Natural killer cell treated with Interleukin-12 subunit alpha and Interleukin-12 subunit beta and Interleukin-15 and Interleukin-18, amount 100 ng/mL, for 72 hours (primary cell): ENCODE results near the gene HDDC2. TPM values are rescaled to one million over a fixed set of nuclear protein-coding genes. Genes with fewer than 3 reads are reported as not detected.

Experiments
- ATAC-seq, 2 donors: fragments of 150-1000 bp; cut with Tn5 transposase in 1 of 2; sonication (Bioruptor Pico), chemical (Tn5 transposase) in 1 of 2; 2 replicates each; pipeline ENCODE4 v1.10.0; 2021
- DNase-seq: peaks from one replicate; pipeline ENCODE4 v3.0.0; 2022; ENCODE audit warnings: low spot score
- H3K27ac Mint-ChIP-seq, 2 donors: 1 replicate in 1 of 2; 2 replicates in 1 of 2; pipeline ENCODE4 v1.8.0; 2022; ENCODE audit warnings: mixed read lengths in 2 of 2, mild to moderate bottlenecking in 1 of 2, moderate library complexity in 1 of 2
- H3K27me3 Mint-ChIP-seq, 2 donors: 1 replicate in 1 of 2; 2 replicates in 1 of 2; pipeline ENCODE4 v1.8.0; 2022; ENCODE audit warnings: mixed read lengths in 2 of 2
- H3K36me3 Mint-ChIP-seq: one replicate; pipeline ENCODE4 v1.8.0; 2022; ENCODE audit warnings: mixed read lengths
- H3K4me1 Mint-ChIP-seq, 2 donors: 1 replicate in 1 of 2; 2 replicates in 1 of 2; pipeline ENCODE4 v1.8.0; 2022; ENCODE audit warnings: low read depth in 2 of 2, mixed read lengths in 2 of 2, mild to moderate bottlenecking in 1 of 2
- H3K4me3 Mint-ChIP-seq: one replicate; pipeline ENCODE4 v1.8.0; 2022; ENCODE audit warnings: mixed read lengths
- H3K9me3 Mint-ChIP-seq: 2 replicates; pipeline ENCODE4 v1.8.0; 2022; ENCODE audit warnings: mixed read lengths
- total RNA-seq, 2 donors: library from RNA; stranded (reverse); gene quantifications; one replicate each; pipeline ENCODE4 v1.2.3, GENCODE V29; 2022

HDDC2 gene
- total RNA-seq, 2 donors from 2014 or later = 36.8 to 44.0 TPM

DNA sequence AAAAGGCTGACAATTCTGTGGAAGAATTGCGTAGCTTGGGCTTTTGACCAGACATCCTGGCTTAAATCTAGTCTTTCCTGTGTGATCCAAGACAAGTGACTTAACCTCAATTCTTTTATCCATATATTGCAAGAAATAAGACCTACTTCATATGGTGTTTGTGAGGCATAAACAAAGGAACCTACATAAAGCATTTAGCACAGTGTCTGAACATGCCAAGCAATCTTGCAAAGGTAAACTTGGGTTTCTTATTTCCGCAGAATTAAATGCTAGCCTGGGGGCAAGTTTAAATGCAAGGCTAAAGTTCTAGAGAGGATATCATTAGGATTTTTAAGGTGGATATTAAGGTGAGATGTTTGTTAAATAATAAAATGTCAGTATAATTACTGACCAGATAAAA lies 47.9 kb downstream of the HDDC2 start:
- no peaks in the 10 kb centered on the region for H3K9me3 Mint-ChIP-seq
- DNase-seq (no peak), ATAC-seq (no peak)
- no peaks in the 10 kb centered on the region for H3K36me3 Mint-ChIP-seq
- H3K4me1 Mint-ChIP-seq = peaks cover 0 to 4% of the 10 kb centered on the region in 2 donors
- H3K4me3 Mint-ChIP-seq = no peak overlapping the region
- no peak overlapping the region for H3K27ac Mint-ChIP-seq
- H3K27me3 Mint-ChIP-seq = no peaks in the 10 kb centered on the region

- H3K27me3 Mint-ChIP-seq = peaks cover 3 to 4% of the 10 kb centered on the region in 2 donors
- no peaks in the 10 kb centered on the region for H3K9me3 Mint-ChIP-seq
- no peak for ATAC-seq
- H3K27ac Mint-ChIP-seq = no peak overlapping the region
- DNase-seq = no peak
- H3K36me3 Mint-ChIP-seq = no peaks in the 10 kb centered on the region
- peaks cover 0 to 4% of the 10 kb centered on the region in 2 donors for H3K4me1 Mint-ChIP-seq
- no peak overlapping the region for H3K4me3 Mint-ChIP-seq
Measured at GRCh38 chr6:125252891-125253290, 48.9 kb downstream of the HDDC2 start.

DNA sequence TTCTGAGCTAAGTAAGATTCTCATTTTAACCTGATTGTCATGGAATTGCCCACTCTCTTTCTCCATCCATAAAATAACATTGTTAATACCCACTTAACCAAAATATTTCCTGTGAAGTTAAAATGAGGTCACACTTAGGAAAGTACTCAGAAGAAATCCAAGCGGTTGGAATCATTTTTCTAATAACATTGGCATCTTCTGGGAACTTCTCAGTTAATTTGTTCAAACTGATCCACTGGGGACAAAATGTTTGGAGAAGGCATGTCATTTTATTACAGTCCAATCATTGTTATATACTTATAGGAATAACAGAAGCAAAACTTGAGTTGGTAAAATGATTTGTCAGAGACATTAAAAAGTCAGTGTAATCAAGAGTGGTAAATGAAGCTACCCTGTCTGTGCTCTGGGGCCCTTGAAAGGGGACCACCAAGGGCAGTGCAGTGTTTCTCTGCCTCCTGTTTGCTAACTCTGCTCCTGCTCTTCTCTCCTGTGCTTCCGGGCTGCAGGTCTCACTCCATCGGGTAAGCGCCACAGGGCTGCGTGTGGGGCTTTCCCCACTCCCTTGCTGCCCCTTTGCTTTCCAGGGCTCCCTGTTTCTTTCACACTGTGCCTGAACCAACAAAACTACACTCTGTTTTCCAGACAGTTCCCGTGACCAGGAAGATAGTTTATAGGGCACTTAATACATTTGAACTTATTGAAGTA lies 50.1 kb downstream of the HDDC2 start:
- no peak overlapping the region for H3K4me3 Mint-ChIP-seq
- H3K36me3 Mint-ChIP-seq = no peaks in the 10 kb centered on the region
- H3K27ac Mint-ChIP-seq = peak overlapping the region in 1 of 2 donors; percentile 61
- DNase-seq (no peak), ATAC-seq (peak in 1 of 2 donors; percentile 43)
- peaks cover 0 to 4% of the 10 kb centered on the region in 2 donors for H3K4me1 Mint-ChIP-seq
- H3K27me3 Mint-ChIP-seq = peaks cover 5 to 12% of the 10 kb centered on the region in 2 donors
- H3K9me3 Mint-ChIP-seq = no peaks in the 10 kb centered on the region

DNA sequence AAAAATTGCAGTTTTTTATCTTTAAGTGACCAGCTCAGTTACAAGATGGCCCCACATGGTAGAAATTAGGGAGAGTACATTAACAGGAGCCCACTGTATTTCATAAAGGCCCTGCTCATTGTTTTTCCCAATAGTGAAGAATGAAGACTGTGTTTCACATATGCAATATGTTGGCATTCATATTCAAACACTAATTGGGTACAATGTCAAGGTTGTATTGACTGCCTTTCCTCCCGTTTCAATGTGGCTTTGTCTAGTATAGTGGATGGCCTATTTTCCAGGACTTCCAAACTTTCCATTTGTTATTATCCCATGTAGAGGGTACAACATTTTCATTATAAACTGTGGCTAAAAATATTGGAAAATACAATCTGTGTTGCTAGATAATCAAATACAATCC lies 51.3 kb downstream of the HDDC2 start:
- DNase-seq (no peak), ATAC-seq (no peak)
- Mint-ChIP-seq H3K4me3 (no peak overlapping the region), H3K9me3 (no peaks in the 10 kb centered on the region), H3K27ac (no peak overlapping the region), H3K4me1 (peaks cover 0 to 4% of the 10 kb centered on the region in 2 donors), H3K27me3 (peaks cover 5 to 12% of the 10 kb centered on the region in 2 donors), H3K36me3 (no peaks in the 10 kb centered on the region)

- H3K9me3 Mint-ChIP-seq = peaks cover 5% of the 10 kb centered on the region
- peaks cover 3% of the 10 kb centered on the region for H3K36me3 Mint-ChIP-seq
- H3K27ac Mint-ChIP-seq = no peak overlapping the region
- no peak overlapping the region for H3K4me3 Mint-ChIP-seq
- ATAC-seq (no peak), DNase-seq (no peak)
- H3K27me3 Mint-ChIP-seq = peaks cover 5 to 12% of the 10 kb centered on the region in 2 donors
- peaks cover 0 to 4% of the 10 kb centered on the region in 2 donors for H3K4me1 Mint-ChIP-seq
Measured at GRCh38 chr6:125248136-125248535, 53.6 kb downstream of the HDDC2 start.

DNA sequence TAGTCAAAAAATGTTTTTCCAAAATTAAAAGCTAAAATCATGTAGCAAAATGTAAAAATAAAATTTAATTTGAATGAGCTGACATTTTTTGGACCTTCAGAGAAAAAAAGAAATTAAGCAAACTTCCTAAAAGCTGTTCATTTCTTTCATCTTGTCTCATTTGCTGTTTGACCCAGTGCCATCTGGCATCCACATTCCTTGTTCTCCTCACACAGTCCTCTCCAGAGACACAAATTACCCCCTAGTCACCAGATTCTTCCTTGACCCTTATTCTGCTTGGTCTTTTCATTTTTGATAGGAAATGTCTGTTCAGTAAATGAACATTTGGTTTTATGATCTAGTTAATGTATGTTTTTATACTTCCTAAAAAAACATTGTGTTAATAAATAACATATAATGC lies 55.2 kb downstream of the HDDC2 start:
- Mint-ChIP-seq H3K36me3 (peaks cover 17% of the 10 kb centered on the region), H3K27ac (no peak overlapping the region), H3K27me3 (peaks cover 5 to 12% of the 10 kb centered on the region in 2 donors), H3K4me3 (no peak overlapping the region), H3K4me1 (no peaks in the 10 kb centered on the region), H3K9me3 (peaks cover 15% of the 10 kb centered on the region)
- no peak for ATAC-seq
- no peak for DNase-seq

DNA sequence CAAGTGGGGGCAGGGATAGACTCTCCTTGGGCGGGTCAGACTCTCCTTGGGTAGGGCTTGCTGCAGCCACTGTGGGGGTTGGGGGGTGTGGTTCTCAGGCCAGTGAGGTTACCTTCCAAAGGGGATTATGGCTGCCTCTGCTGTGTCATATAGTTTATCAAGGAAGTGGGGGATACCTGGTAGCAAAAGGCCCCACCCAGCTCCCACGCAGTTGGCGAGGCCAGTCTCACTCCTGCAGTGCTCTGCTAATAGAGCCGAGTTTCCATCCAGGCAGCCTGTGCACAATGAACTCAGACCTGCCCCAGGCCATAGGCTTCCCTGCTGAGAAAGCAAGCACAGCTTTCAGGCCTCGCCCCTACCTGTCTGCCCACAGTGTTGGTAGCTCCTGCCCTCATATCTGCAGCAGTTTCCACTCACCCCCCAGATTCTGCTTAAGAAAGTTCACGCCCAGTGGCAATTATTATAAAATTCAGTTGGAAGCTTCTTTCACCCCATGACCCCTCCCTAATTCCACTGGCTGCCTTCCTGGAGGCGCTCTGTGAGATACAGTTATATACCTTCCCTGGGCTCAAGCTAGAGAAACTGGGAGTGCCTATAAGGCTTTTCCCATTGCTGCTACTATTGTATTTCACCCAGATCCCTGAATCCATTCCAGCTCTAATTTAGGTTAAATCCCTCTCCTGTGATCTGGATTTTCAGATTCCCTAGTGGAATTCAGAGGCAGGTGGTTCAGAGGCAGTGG lies 56.1 kb downstream of the HDDC2 start:
- Mint-ChIP-seq H3K27me3 (peaks cover 7 to 16% of the 10 kb centered on the region in 2 donors), H3K9me3 (peaks cover 23% of the 10 kb centered on the region), H3K27ac (no peak overlapping the region), H3K4me1 (no peaks in the 10 kb centered on the region), H3K4me3 (no peak overlapping the region), H3K36me3 (peaks cover 26% of the 10 kb centered on the region)
- no peak for DNase-seq
- ATAC-seq = no peak

DNA sequence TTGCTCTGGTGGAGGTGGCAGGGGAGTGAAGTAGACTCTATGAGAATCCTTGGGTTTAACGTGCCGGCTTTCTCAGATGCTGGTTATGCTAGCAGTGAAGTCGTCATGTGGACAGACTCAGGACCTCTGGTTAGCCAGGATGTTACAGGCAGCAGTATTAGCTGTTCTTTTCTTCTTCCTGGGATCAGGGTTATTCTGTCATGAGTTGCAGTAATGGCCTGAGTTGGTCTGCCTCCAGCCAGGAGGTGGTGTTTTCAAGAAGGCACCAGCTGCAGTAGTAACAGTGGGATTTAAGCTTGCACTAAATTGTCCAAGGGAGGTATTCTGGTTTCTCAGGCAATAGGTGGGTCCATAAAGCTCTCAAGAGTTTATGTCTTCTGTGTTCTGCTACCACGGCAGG lies 56.7 kb downstream of the HDDC2 start:
- Mint-ChIP-seq H3K4me3 (no peak overlapping the region), H3K27me3 (peaks cover 7 to 20% of the 10 kb centered on the region in 2 donors), H3K9me3 (peaks cover 25% of the 10 kb centered on the region), H3K4me1 (no peaks in the 10 kb centered on the region), H3K27ac (no peak overlapping the region), H3K36me3 (peaks cover 28% of the 10 kb centered on the region)
- no peak for DNase-seq
- ATAC-seq = no peak

DNA sequence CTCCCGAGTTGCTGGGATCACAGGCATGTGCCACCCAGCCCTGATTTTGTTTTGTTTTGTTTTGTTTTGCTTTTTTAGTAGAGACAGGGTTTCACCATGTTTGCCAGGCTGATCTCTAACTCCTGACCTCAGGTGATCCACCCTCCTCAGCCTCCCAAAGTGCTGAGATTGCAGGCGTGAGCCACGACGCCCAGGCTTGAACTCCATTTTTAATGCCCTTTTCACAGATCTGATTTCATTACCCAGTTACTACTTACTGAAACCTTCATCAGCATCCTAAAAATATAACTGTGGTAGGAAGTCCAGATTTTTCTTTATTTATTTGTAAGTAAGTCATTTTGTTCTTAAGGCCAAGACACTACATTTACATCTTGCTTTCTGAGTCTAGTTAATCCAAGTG lies 64.0 kb downstream of the HDDC2 start:
- DNase-seq = no peak
- Mint-ChIP-seq H3K4me3 (no peak overlapping the region), H3K9me3 (peaks cover 20% of the 10 kb centered on the region), H3K4me1 (no peaks in the 10 kb centered on the region), H3K27ac (no peak overlapping the region), H3K27me3 (peaks cover 2 to 8% of the 10 kb centered on the region in 2 donors), H3K36me3 (peaks cover 21% of the 10 kb centered on the region)
- no peak for ATAC-seq

GRCh38 chr6:125236536-125237327 lies 65.0 kb downstream of the HDDC2 start:
- Mint-ChIP-seq H3K4me3 (no peak overlapping the region), H3K9me3 (peaks cover 14% of the 10 kb centered on the region), H3K27ac (no peak overlapping the region), H3K27me3 (peaks cover 2 to 8% of the 10 kb centered on the region in 2 donors), H3K4me1 (no peaks in the 10 kb centered on the region), H3K36me3 (peaks cover 13% of the 10 kb centered on the region)
- DNase-seq = no peak
- ATAC-seq = no peak

- H3K27ac Mint-ChIP-seq = no peak overlapping the region
- no peaks in the 10 kb centered on the region for H3K9me3 Mint-ChIP-seq
- H3K36me3 Mint-ChIP-seq = no peaks in the 10 kb centered on the region
- H3K27me3 Mint-ChIP-seq = no peaks in the 10 kb centered on the region
- no peaks in the 10 kb centered on the region for H3K4me1 Mint-ChIP-seq
- DNase-seq (no peak), ATAC-seq (no peak)
- no peak overlapping the region for H3K4me3 Mint-ChIP-seq
Measured at GRCh38 chr6:125233202-125233601, 68.6 kb downstream of the HDDC2 start.

GRCh38 chr6:125232466-125232865 lies 69.3 kb downstream of the HDDC2 start:
- Mint-ChIP-seq H3K27ac (no peak overlapping the region), H3K36me3 (no peaks in the 10 kb centered on the region), H3K4me3 (no peak overlapping the region), H3K4me1 (no peaks in the 10 kb centered on the region), H3K9me3 (no peaks in the 10 kb centered on the region), H3K27me3 (no peaks in the 10 kb centered on the region)
- no peak for DNase-seq
- no peak for ATAC-seq

DNA sequence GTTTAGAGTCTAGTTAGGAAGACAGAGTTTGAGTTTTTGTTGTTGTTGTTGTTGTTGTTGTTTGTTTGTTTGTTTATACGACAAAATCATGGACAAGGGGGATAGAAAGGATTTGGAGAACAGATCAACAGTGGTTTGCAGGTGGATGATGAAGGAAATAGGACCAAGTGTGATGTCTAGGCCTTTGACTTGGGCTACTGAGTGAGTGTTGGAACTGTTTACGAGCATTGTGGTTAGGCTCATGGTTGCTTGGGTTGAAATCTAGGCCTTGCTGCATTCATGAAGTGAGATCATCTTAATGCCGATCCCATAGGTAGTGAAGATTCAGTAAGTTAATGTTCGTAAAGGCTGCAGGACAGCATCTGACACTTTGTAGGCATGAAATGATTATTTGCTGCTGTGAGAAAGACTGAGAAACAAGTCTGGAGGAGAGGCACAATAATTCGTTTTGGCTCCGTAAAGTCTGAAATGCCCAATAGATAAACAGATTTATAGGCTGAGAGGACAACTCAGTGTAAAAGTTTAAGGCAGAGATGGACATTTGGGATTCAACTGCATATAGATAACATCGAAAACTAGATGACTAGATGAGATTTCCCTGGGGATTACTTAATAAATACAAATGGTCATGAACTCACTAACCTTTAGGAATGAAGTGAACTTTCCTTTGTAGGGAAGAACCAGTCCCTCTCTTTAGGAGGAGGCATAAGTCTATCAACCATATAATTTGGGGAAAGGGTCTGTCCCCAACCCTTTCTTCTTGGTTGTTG lies 70.0 kb downstream of the HDDC2 start:
- H3K4me1 Mint-ChIP-seq = no peaks in the 10 kb centered on the region
- H3K27me3 Mint-ChIP-seq = no peaks in the 10 kb centered on the region
- H3K9me3 Mint-ChIP-seq = no peaks in the 10 kb centered on the region
- no peak overlapping the region for H3K27ac Mint-ChIP-seq
- H3K36me3 Mint-ChIP-seq = no peaks in the 10 kb centered on the region
- no peak for ATAC-seq
- no peak overlapping the region for H3K4me3 Mint-ChIP-seq
- DNase-seq = no peak
